ENCODE results near the gene S100P. TPM values are rescaled to one million over a fixed set of nuclear protein-coding genes. Genes with fewer than 3 reads are reported as not detected.
A peak's percentile ranks its signal among the peaks of the same experiment; 100 is the strongest.

Gene S100P
- total RNA-seq, 1 donor from 2014 or later = 3.6 TPM

DNA sequence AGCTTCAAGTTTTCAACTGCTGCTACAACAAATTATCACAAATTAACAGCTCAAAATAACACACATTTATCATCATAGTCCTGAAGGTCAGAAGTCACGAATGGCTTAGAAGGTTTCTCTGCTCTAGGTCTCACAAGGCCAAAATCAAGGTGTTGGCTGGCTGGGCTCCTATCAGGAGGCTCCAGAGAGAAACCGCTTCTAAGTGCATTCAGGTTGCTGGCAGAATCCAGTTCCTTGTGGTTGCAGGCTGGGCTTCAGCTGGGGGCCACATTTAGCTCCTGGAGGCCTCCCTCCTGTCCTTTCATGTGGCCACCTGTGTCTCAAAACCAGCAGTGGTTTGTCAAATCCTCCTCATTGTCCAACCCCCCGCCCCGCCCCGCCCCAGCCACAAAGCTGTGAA, 37.8 kb upstream of the S100P start:
- Histone ChIP-seq H3K4me3 (no peak overlapping the region), H3K9me3 (no peaks in the 10 kb centered on the region), H3K36me3 (no peaks in the 10 kb centered on the region), H3K27ac (no peak overlapping the region), H3K27me3 (no peaks in the 10 kb centered on the region), H3K4me1 (no peaks in the 10 kb centered on the region)
- no peak for DNase-seq
- intact Hi-C loops (cut with DNase I) = no loop called here
- no peak for TF ChIP-seq CTCF (IDR thresholded peaks at IDR 0.05)
- ATAC-seq = no peak

DNA sequence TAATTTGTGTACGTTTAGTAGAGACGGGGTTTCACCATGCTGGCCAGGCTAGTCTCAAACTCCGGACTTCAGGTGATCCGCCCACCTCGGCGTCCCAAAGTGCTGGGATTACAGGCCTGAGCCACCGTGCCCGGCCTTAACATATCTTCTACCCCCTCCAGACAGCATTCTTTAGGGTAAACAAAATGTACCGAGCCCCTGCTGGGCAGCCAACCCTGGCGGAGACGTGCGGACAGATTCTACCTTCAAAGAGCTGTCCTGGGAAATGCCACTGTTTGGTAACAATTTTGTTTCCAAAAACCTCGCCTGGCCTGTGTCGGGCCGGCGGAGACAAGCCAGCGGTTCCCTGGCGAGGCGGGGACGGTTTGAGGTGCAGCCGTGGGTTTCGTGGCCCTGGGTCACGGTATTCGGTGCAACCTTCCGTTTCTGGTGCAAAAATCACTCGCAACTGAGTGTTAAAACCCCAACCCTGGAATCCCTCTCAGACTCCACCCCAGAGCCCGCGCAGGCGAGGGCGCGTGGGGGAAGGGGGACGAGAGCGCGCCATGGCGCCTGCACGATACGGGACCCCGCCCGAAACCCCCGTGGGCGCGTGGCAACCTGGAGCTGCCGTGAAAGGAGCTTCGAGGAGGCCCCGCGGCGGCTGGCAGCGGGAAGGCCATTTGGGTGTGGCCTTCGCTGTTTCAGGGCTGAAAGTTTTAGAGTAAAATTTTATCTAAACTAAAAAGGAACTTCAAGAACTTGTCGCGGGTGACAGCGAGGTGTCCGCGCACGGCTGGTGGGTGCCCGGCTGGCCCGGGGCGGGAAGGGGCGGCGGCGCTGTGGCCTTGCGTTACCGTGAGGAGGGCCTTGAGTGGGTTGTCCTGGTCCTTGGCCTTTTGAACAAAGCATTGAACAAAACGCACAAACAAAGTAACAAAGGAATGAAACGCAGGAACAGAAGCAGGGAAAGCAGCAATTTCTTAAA, 36.2 kb upstream of the S100P start:
- Histone ChIP-seq H3K4me3 (no peak overlapping the region), H3K4me1 (no peaks in the 10 kb centered on the region), H3K36me3 (no peaks in the 10 kb centered on the region), H3K27ac (no peak overlapping the region), H3K27me3 (no peaks in the 10 kb centered on the region), H3K9me3 (no peaks in the 10 kb centered on the region)
- DNase-seq (no peak), ATAC-seq (no peak)
- no peak for TF ChIP-seq CTCF (IDR thresholded peaks at IDR 0.05)
- intact Hi-C loops (cut with DNase I) = no loop called here

GRCh38 chr4:6658209-6658595, 35.5 kb upstream of the S100P start:
- Histone ChIP-seq H3K4me1 (no peaks in the 10 kb centered on the region), H3K27me3 (no peaks in the 10 kb centered on the region), H3K4me3 (peak overlapping the region; percentile 43), H3K9me3 (no peaks in the 10 kb centered on the region), H3K36me3 (no peaks in the 10 kb centered on the region), H3K27ac (no peak overlapping the region)
- ATAC-seq (no peak), DNase-seq (no peak)
- no peak for TF ChIP-seq CTCF (IDR thresholded peaks at IDR 0.05)
- intact Hi-C loops (cut with DNase I) = no loop called here

GRCh38 chr4:6658597-6659075, 35.0 kb upstream of the S100P start:
- H3K36me3 ChIP-seq = no peaks in the 10 kb centered on the region
- no peaks in the 10 kb centered on the region for H3K4me1 ChIP-seq
- H3K9me3 ChIP-seq = no peaks in the 10 kb centered on the region
- DNase-seq = peak; percentile 77
- H3K27me3 ChIP-seq = peaks cover under 1% of the 10 kb centered on the region
- no peak overlapping the region for H3K27ac ChIP-seq
- no peak for TF ChIP-seq CTCF (IDR thresholded peaks at IDR 0.05)
- intact Hi-C loops (cut with DNase I) = no loop called here
- peak; percentile 86 for ATAC-seq
- peak overlapping the region; percentile 43 for H3K4me3 ChIP-seq

GRCh38 chr4:6659897-6660296, 33.8 kb upstream of the S100P start:
- Histone ChIP-seq H3K27ac (no peak overlapping the region), H3K27me3 (peaks cover 9% of the 10 kb centered on the region), H3K4me3 (no peak overlapping the region), H3K36me3 (no peaks in the 10 kb centered on the region), H3K4me1 (peaks cover 10% of the 10 kb centered on the region), H3K9me3 (no peaks in the 10 kb centered on the region)
- no peak for ATAC-seq
- intact Hi-C loops (cut with DNase I) = no loop called here
- DNase-seq = no peak
- TF ChIP-seq CTCF (IDR thresholded peaks at IDR 0.05) = no peak
